ENCODE data around the gene FRMD4B.

GRCh38 chr3:69149586-69149985 lies 236.3 kb downstream of the FRMD4B start:
- no peak for TF ChIP-seq CTCF (IDR thresholded peaks at IDR 0.05)
- TF ChIP-seq REST (IDR thresholded peaks at IDR 0.05), result no peak
- TF ChIP-seq, protein P1, sequence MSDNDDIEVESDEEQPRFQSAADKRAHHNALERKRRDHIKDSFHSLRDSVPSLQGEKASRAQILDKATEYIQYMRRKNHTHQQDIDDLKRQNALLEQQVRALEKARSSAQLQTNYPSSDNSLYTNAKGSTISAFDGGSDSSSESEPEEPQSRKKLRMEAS (IDR thresholded peaks at IDR 0.05), result no peak
- TF ChIP-seq SMC3 (IDR thresholded peaks at IDR 0.05), result no peak
- TF ChIP-seq ZSCAN20 (CRISPR knock-in tag; IDR thresholded peaks at IDR 0.05), result no peak
- no peak for TF ChIP-seq CHD4 (IDR thresholded peaks at IDR 0.05; ENCODE audit: borderline replicate concordance)

Measured in A549 (cell line).